GM20000 (cell line): Measurements from ENCODE around the gene TSPAN32.
"Not testable (repeated sequence)": the region's sequence is repeated elsewhere in the genome, so short reads cannot be mapped to it uniquely, and the experiment has no call there.

Source experiments
- DNase-seq: peaks from one replicate; pipeline ENCODE4 v3.0.0; 2012; ENCODE audit warnings: low spot score
- TF ChIP-seq, protein P1 (sequence below): IDR thresholded peaks from 2 replicates; pipeline ENCODE4 v1.5.1; 2012; ENCODE audit warnings: mild to moderate bottlenecking, control low read depth; ENCODE audit errors: extremely low read depth, missing control alignments

Gene TSPAN32

DNA sequence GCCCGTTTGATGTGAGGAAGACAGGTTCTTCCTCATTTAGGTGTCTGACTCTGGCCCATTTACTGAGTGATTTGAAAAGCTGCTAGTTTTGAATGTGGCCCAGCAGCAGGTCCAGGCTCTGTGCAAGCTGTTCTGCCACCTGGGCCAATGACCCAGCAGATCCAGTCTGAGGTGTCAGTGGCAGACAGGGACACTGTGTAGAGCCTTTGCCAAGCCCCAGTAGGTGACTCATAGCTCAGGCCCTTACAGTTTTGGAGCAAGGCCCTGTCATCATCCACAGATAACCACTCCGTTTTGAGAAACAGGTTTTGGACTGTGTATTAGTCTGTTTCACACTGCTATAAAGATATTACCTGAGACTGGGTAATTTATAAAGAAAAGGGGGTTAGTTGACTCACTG lies 23.9 kb downstream of the TSPAN32 start:
- TF ChIP-seq, protein P1, sequence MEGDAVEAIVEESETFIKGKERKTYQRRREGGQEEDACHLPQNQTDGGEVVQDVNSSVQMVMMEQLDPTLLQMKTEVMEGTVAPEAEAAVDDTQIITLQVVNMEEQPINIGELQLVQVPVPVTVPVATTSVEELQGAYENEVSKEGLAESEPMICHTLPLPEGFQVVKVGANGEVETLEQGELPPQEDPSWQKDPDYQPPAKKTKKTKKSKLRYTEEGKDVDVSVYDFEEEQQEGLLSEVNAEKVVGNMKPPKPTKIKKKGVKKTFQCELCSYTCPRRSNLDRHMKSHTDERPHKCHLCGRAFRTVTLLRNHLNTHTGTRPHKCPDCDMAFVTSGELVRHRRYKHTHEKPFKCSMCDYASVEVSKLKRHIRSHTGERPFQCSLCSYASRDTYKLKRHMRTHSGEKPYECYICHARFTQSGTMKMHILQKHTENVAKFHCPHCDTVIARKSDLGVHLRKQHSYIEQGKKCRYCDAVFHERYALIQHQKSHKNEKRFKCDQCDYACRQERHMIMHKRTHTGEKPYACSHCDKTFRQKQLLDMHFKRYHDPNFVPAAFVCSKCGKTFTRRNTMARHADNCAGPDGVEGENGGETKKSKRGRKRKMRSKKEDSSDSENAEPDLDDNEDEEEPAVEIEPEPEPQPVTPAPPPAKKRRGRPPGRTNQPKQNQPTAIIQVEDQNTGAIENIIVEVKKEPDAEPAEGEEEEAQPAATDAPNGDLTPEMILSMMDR, result no peak
- no peak for DNase-seq

- TF ChIP-seq, protein P1, result no peak
- no peak for DNase-seq
Measured at GRCh38 chr11:2327032-2327431, 25.2 kb downstream of the TSPAN32 start.

- TF ChIP-seq, protein P1, result no peak
- no peak for DNase-seq
Measured at GRCh38 chr11:2328021-2328420, 26.2 kb downstream of the TSPAN32 start.

GRCh38 chr11:2328656-2329354 lies 27.0 kb downstream of the TSPAN32 start:
- DNase-seq, result no peak
- TF ChIP-seq, protein P1, result no peak

- TF ChIP-seq, protein P1, result no peak
- no peak for DNase-seq
Measured at GRCh38 chr11:2329551-2329950, 27.7 kb downstream of the TSPAN32 start.

DNA sequence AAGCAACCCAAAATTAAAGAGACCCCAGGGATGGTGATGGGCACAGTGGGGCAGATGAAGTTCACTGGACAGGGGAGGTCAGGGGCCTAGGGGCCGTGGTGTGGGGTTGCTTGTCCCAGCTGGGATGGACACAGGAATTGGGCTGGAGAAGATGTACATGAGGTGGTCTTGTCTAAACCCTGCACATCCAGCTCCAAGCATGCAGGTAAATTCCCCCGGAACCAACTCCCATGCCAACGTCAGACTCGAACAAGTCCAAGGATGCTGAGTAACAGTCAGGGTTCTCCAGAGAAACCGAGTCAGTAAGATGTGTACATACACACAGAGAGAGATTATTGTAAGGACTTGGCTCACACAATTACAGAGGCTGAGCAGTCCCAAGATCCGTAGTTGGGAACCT lies 28.9 kb downstream of the TSPAN32 start:
- TF ChIP-seq, protein P1, result no peak
- no peak for DNase-seq

- no peak for DNase-seq
- TF ChIP-seq, protein P1, result no peak
Measured at GRCh38 chr11:2331404-2331803, 29.6 kb downstream of the TSPAN32 start.

DNA sequence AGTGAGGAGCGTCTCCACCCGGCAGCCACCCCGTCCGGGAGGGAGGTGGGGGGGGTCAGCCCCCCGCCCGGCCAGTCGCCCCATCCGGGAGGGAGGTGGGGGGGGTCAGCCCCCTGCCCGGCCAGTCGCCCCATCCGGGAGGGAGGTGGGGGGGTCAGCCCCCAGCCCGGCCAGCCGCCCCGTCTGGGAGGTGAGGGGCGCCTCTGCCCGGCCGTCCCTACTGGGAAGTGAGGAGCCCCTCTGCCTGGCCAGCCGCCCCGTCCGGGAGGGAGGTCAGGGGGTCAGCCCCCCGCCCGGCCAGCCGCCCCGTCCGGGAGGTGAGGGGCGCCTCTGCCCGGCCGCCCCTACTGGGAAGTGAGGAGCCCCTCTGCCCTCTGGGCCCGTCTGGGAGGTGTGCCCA lies 30.8 kb downstream of the TSPAN32 start:
- DNase-seq, result not testable (repeated sequence)

GRCh38 chr11:2333486-2334205 lies 31.8 kb downstream of the TSPAN32 start:
- DNase-seq, result not testable (repeated sequence)

- DNase-seq, result not testable (repeated sequence)
Measured at GRCh38 chr11:2335286-2335685, 33.5 kb downstream of the TSPAN32 start.

GRCh38 chr11:2338760-2339159 lies 36.9 kb downstream of the TSPAN32 start:
- DNase-seq, result not testable (repeated sequence)
